CD4-positive, alpha-beta T cell treated with Interleukin-6 at 100 ng/mL for 8 hours (primary cell): Measurements from ENCODE around the gene PC.

Experiments used
- DNase-seq: peaks from one replicate; pipeline ENCODE4 v3.0.0-alpha.2; 2020; ENCODE audit warnings: mixed read lengths, low spot score

Gene PC

DNA sequence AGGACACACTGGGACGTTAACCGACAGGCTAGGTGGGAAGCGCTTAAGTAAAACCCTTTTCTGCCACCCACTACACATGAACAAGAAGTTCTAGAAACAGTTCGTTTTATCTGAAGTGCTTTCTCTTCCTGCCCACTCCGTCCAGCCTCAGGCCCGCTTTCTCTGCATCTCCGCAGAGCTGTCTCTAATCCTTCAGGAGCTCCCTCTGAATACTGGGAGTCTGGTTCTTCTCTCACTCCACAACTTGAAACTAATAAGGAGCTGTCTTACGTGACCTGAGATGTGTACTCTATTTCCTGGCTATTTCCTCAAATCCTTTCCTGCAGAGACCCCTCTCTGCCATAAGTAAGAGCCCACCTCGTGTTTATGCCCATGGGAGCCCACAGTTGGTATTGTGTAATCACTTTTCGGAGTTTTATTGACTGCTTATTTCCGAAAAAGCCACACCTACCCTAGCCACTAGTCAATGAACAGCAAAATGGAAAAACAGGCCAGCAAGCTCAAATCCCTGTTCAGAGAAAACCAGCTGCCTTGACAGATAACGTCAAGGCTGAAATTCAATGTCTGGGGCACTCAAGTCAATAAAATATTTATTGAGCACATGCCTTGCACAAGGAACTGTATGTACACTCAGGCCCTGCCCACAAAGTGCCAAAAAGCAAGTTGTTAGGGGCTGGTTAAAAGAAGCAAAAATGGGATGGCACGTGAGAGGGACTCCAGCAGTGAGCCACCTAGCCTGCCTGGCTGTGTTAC is 4.9 kb downstream of the PC start:
- DNase-seq = no peak

DNA sequence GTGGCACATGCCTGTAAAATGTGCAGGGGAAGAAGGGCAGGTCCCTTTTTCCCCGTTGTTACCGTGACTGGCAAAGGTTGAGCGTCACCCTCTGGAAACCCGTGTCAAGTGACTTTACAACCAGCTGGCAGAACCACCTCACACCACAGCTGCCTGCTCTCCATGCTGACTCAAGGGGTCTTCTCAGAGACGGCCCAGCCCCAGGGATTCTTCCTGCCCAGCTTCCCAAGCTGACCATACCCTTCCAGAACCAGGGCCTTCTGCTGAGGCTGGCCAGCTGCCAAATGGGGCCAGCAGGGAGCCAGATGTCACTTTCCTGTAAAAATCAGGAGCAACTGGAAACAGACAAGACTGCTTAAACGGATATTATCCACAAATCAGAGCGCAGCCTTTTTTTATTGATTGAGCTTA is 6.3 kb downstream of the PC start:
- DNase-seq = no peak

GRCh38 chr11:66951135-66951534 is 7.0 kb downstream of the PC start:
- no peak for DNase-seq

DNA sequence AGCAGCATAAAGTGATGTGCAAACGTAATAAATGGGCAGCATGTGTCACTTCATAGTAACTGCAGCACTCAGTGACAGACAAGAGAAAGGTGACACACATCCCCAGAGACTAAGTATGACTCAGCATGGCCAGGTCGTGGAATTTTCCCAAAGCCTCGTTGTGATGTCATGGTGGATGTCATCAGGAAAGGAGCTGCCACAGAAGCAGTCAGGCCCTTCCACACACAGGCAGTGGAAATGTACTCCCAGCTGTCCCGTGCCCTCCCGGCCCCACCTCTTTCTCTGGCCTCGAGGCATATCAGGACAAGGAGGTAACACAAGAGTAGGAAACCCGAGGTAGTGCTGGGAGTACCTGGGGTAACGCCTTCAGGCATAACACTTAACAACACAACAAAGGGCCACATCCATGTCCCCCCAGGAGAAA is 8.1 kb downstream of the PC start:
- no peak for DNase-seq

DNA sequence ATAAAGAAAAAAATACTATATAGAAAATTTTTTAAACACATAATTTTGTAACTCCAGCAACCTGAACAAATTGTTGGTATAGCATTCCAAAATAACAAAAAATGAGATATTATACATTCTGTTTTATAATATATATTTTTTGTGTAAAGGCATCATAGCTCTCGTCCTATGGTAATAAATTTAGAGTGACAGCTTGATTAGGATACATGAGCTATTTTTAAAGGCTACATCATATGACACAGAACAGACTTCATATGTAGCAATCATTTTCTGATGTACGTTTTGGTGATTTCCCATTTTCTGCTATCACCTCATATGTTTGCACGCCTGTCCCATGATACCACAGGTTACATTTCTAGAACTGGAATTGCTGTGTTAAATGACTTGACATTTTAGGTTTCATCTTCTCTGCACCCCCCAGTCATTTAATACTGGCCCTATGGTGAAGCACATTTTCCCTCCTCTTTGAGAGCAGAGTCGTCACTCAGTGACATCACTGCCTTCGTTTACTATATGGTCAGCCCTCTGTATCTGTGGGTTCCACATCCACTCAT is 19.5 kb downstream of the PC start:
- DNase-seq = no peak

DNA sequence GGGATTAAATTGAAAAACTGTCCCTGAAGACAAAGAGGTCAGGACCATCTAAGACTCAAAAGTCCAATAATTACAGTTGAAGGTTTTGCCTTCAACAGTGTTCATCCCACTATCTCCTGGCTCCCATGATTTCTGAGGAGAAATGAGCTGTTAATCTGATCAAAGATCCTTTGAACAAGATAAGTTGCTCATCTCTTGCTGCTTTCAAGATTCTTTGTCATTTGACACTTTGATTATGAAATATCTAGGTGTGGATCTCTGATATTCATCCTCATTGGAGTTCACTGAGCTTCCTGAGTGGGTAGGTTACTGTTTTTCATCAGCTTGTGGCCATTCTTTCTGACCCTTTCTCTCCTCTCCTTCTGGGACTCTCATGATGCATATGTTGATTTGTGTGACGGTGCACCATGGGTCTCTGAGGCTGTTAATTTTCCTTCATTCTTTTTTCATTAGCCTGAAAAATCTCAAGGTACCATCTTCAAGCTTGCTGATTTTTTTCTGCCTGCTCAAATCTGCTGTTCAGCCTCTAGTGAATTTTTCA is 20.9 kb downstream of the PC start:
- no peak for DNase-seq

DNA sequence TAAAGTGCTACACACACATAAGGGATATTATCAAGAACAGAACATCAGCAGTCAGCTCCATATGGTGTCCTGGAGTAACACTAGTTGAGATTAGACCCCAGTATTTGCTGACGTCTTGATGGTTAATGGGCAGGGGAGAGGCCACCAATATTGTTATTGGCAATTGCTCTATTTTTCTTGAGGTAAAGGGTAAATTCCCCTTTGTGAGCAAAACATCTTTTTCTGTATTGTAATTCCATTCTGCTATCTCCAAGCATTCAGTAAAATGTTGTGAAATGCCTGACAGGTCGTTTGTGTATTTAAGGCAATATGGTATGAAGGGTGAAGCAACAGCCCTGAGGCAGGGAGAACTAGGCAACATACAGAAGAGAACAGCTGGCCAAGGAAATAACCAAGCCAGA is 21.9 kb downstream of the PC start:
- no peak for DNase-seq

DNA sequence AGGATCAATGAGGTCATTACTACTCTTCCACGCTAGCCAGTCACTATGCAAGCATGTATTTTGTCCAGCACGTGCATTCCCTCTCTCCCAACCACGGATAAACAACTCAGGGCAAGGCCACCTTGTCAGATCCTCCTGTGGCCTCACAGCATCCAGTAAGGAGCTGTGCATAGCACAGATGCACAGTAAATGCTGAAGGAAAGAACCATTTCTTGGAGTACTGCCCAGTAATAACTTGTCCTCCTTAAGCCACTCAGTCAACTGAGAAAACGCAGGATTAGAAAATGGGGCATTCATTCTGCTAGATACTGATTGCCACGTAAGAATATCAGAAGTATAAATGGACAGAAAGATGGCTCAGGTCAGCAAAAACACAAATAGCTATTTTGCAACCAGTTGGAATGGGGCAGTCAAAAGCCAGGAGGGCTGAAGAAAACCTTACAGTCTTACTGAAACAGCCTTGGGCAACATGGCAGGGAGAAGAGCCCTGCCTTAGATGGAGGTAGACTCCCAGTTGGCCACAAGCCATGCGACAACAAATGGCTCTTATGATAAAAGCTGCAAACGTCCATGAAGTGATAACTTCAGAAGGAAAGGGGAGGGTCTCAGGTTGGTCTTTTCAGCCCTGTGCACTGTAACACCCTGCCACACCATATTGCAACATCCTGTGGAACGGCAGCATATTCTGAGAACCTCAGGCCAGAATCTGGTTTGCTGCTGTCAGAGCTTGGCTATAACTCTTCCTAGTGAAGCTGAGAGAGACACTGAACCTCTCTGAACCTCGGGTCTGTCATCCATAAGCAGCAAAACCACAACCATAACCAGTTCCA is 23.0 kb downstream of the PC start:
- DNase-seq = no peak

- DNase-seq = no peak
Observed at GRCh38 chr11:66933531-66933930, 24.7 kb downstream of the PC start.

- DNase-seq = no peak
Observed at GRCh38 chr11:66932543-66932942, 25.6 kb downstream of the PC start.

DNA sequence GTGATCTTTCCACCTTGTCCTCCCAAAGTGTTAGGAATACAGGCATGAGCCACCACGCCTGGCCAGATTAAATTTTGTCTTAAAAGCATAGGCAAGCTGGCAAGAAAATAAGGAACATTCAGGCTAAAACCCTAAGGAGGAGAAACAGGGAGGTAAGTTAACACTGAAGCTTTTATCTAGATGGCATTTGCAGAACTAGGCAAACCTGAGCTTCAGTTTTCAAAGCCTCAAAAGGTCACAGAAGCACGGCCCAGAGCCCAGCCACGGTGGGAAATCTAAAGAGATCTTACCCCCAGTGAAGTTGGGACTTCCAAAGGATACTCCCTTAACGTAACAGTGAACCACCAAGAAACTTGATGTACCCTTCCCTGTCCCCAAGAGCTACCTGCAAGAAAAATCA is 28.4 kb downstream of the PC start:
- DNase-seq = no peak

DNA sequence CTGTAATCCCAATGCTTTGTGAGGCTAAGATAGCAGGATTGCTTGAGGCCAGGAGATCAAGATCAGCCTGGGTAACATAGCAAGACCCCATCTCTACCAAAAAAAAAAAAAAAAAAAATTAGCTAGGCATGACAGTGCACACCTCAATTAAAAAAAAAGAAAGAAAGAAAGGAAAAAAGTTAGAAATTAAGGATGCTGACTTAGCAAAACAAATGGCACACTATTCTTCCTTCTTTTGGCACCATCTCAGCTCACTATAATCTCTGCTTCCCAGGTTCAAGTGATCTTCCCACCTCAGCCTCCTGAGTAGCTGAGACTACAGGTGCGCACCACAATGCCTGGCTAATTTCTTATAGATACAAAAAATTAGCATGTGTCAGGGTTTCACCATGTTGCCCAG is 33.9 kb downstream of the PC start:
- DNase-seq = no peak

- DNase-seq = no peak
Observed at GRCh38 chr11:66922551-66922950, 35.6 kb downstream of the PC start.

DNA sequence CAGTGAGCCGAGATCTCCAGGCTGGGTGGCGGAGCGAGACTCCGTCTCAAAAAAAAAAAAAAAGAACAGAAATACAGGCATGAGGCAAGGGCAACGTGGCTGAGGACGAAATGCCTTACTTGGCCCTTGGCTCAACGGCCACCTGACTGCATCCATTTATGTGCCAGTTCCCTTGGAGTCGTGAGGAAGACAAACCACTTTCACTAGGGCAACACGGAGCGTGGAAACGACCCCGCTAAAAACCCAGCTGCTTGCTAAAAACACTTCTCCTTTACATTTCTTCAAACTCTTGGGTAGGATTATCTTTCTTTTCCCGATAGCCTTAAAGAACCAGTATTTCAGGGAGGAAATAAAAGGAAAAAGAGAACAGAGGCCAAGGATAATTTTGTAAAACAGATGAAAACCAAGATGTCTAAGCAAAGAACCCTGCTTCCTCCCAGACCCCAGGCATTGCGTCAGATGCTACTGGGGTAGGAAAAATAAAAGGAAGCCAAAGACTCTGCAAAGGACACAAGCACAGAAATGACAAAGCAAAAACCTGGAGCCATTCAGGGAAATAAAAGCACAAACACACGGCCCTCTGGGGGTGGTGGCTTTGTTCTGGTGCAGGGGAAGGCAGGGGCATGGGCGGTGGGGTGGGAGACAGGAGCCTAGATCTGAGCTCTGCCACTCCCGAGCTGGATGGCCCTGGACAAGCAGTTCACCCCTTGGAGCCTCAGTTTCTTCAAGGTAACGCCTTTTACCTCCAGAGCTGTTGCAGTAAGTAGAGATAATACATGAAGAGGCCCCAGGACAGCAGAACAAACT is 37.0 kb downstream of the PC start:
- DNase-seq = no peak

DNA sequence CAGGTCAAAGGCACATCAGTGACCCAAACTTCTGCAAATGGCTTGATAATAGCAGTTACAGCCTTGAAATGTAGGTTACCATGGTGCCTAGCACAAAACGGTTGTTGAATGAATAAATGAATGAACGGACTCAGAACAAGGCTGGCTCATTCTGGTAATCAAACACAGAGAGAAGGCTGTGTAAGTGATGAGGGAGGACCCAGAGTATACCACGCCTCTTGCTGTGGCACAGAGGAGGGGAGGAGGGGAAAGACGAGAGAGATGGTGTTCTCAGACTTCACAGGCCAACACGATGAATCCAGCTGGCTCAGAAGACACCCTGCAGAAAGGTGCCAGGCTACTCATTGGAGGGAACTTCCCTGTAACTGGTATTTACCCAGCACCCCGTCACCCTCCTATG is 38.3 kb downstream of the PC start:
- no peak for DNase-seq

DNA sequence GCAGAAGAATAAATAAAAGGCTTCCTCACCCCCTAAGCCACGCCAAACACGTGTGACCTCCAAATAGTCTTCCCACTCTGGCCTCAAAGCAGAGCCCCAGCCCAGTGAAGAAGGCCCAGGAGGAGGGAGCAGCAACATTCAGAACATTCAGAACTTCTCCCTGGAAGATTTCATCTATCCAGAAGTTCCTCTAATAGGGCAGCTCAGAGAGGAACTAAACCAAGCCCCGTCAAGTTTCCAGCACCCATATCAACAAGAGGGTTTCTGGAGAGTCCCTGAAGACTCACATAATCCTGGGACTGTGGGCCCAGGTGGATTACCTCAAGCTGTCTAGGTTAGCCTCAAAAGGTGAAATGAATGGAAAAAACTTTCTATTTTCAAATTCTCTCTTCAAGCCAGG is 39.4 kb downstream of the PC start:
- no peak for DNase-seq

- no peak for DNase-seq
Observed at GRCh38 chr11:66915866-66916265, 42.3 kb downstream of the PC start.

GRCh38 chr11:66915046-66915832 is 42.9 kb downstream of the PC start:
- DNase-seq = no peak

- DNase-seq = no peak
Observed at GRCh38 chr11:66914505-66914904, 43.7 kb downstream of the PC start.

DNA sequence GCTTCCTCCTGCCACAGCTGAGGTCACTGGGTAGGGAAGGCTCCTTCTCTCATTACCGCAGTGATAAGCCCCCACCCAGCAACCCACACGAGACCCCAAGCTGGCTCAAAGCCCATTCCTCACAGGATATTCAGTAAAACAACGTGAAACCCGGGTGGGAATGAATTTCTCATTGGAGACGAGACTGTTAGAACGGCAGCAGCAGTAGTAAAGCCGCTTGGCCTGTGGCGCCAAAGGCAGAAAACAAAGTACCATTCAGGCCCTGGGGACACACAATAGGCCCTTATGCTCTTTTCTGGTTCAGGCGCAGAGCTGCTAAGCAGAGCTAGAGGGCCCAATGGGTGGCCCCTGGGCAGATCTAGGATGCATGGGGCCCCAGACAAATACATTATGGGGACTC is 45.3 kb downstream of the PC start:
- DNase-seq = no peak

- no peak for DNase-seq
Observed at GRCh38 chr11:66912361-66912760, 45.8 kb downstream of the PC start.
